Common myeloid progenitor, CD34-positive (primary cell): ENCODE measurements around the gene BMP4.

ENCODE experiments used
- CTCF ChIA-PET: fragments of 350-600 bp; sonication (Branson Sonifier 250); formaldehyde crosslinking; loops from one replicate; lab custom pipeline; 2021; ENCODE audit warnings: antibody characterized with exemption; lab: Charles Lee
- POLR2A ChIA-PET: fragments of 350-600 bp; sonication (Branson Sonifier 250); formaldehyde crosslinking; loops from one replicate; lab custom pipeline; 2021; ENCODE audit warnings: antibody characterized with exemption; lab: Charles Lee
- DNase-seq, 3 donors: peaks; one replicate each; pipeline versions ENCODE4 v3.0.0 to v3.0.0-alpha.2; 2013
- H3K27ac ChIP-seq, 2 experiments: 1 replicate in 1 of 2; 2 replicates in 1 of 2; pipeline ENCODE4 v1.7.0; 2013; ENCODE audit warnings: inconsistent platforms in 2 of 2, low read length in 2 of 2, mild to moderate bottlenecking in 2 of 2, low read depth in 1 of 2, moderate library complexity in 1 of 2; ENCODE audit not compliant: severe bottlenecking in 2 of 2, insufficient read depth in 1 of 2, poor library complexity in 1 of 2
- H3K27me3 ChIP-seq, 5 experiments: replicated peaks in 2 of 5; 1 replicate in 3 of 5; 2 replicates in 2 of 5; pipeline versions ENCODE4 v1.6.1 to v1.7.0; 2013; ENCODE audit warnings: low read length in 4 of 5, mild to moderate bottlenecking in 2 of 5, moderate library complexity in 2 of 5, inconsistent platforms in 1 of 5; ENCODE audit not compliant: insufficient read depth in 5 of 5, control insufficient read depth in 4 of 5
- H3K36me3 ChIP-seq, 4 experiments: 1 replicate in 2 of 4; 2 replicates in 2 of 4; pipeline versions ENCODE4 v1.6.1 to v1.7.0; 2013; ENCODE audit warnings: low read length in 3 of 4, control low read depth in 1 of 4, mild to moderate bottlenecking in 1 of 4; ENCODE audit not compliant: control insufficient read depth in 4 of 4, insufficient read depth in 4 of 4
- H3K4me1 ChIP-seq, 4 experiments: 1 replicate in 3 of 4; 2 replicates in 1 of 4; pipeline versions ENCODE4 v1.6.1 to v1.7.1; 2013; ENCODE audit warnings: low read length in 3 of 4, mild to moderate bottlenecking in 3 of 4, control low read depth in 1 of 4, inconsistent platforms in 1 of 4, moderate library complexity in 1 of 4; ENCODE audit not compliant: control insufficient read depth in 4 of 4, insufficient read depth in 4 of 4; ENCODE audit errors: control extremely low read depth in 1 of 4
- H3K4me3 ChIP-seq, 7 experiments: 1 replicate in 4 of 7; 2 replicates in 3 of 7; pipeline versions ENCODE4 v1.5.1 to v1.7.0; 2013; ENCODE audit warnings: mild to moderate bottlenecking in 7 of 7, low read length in 6 of 7, moderate library complexity in 6 of 7, inconsistent platforms in 2 of 7, low read depth in 2 of 7, control low read depth in 1 of 7; ENCODE audit not compliant: insufficient read depth in 4 of 7, control insufficient read depth in 1 of 7; ENCODE audit errors: extremely low read depth in 1 of 7
- H3K9me3 ChIP-seq, 5 experiments: 1 replicate in 4 of 5; 2 replicates in 1 of 5; pipeline versions ENCODE4 v1.6.1 to v1.7.1; 2013; ENCODE audit warnings: low read length in 4 of 5, mild to moderate bottlenecking in 2 of 5, inconsistent platforms in 1 of 5, low read depth in 1 of 5, moderate library complexity in 1 of 5; ENCODE audit not compliant: control insufficient read depth in 4 of 5, insufficient read depth in 2 of 5; ENCODE audit errors: control extremely low read depth in 1 of 5
- WGBS: methylation state at CpG from one replicate; pipeline ENCODE4 v1.1.5; 2013; ENCODE audit not compliant: insufficient coverage; 5-methylcytosine and 5-hydroxymethylcytosine counted together

The BMP4 gene

GRCh38 chr14:53967606-53968005 lies 11.0 kb upstream of the BMP4 start:
- Histone ChIP-seq H3K9me3 (no peaks in the 10 kb centered on the region), H3K27me3 (peaks cover 12 to 47% (median 23%) of the 10 kb centered on the region in 5 experiments), H3K27ac (no peak overlapping the region), H3K4me1 (peaks cover 0 to 10% (median 4%) of the 10 kb centered on the region in 4 experiments), H3K4me3 (no peak overlapping the region), H3K36me3 (no peaks in the 10 kb centered on the region)
- POLR2A ChIA-PET, result no interaction called here
- 73% methylated on average over 2 of the region's 2 CpGs for WGBS
- DNase-seq, result no peak
- CTCF ChIA-PET, result no interaction called here

- DNase-seq, result peak in 1 of 3 donors; percentile 21
- no peak overlapping the region for H3K27ac ChIP-seq
- 56% methylated on average over 4 of the region's 4 CpGs for WGBS
- H3K36me3 ChIP-seq, result no peaks in the 10 kb centered on the region
- POLR2A ChIA-PET, result no interaction called here
- CTCF ChIA-PET, result interaction anchor here (0.9 to 1.5 kb wide), 3 partner anchors 9 to 13 kb away, joined by 3 read pairs; no protein-coding TSS in a partner anchor
- H3K27me3 ChIP-seq, result peaks cover 19 to 73% (median 37%) of the 10 kb centered on the region in 5 experiments
- peaks cover 0 to 10% (median 4%) of the 10 kb centered on the region in 4 experiments for H3K4me1 ChIP-seq
- no peak overlapping the region for H3K4me3 ChIP-seq
- H3K9me3 ChIP-seq, result no peaks in the 10 kb centered on the region
These were observed 7.6 kb upstream of the BMP4 start for GRCh38 chr14:53964249-53964648.

- DNase-seq, result peak; percentile 42 to 73 (median 70)
- H3K27me3 ChIP-seq, result peaks cover 19 to 78% (median 42%) of the 10 kb centered on the region in 5 experiments
- 2% methylated on average over 46 of the region's 55 CpGs for WGBS
- H3K36me3 ChIP-seq, result no peaks in the 10 kb centered on the region
- peak overlapping the region in 4 of 7 experiments; percentile 8 to 44 (median 32) for H3K4me3 ChIP-seq
- H3K4me1 ChIP-seq, result peaks cover 0 to 10% (median 4%) of the 10 kb centered on the region in 4 experiments
- no peaks in the 10 kb centered on the region for H3K9me3 ChIP-seq
- POLR2A ChIA-PET, result no interaction called here
- H3K27ac ChIP-seq, result no peak overlapping the region
- CTCF ChIA-PET, result interaction anchor here (0.9 to 1.5 kb wide), 4 partner anchors 10 to 12 kb away, joined by 3 to 4 read pairs (median 3); no protein-coding TSS in a partner anchor
These were observed 6.9 kb upstream of the BMP4 start for GRCh38 chr14:53963320-53964227.

- no peak overlapping the region for H3K4me3 ChIP-seq
- peaks cover 0 to 10% (median 4%) of the 10 kb centered on the region in 4 experiments for H3K4me1 ChIP-seq
- ChIA-PET CTCF (interaction anchor here (1.0 to 1.5 kb wide), 2 partner anchors 10 to 12 kb away, joined by 3 to 4 read pairs; no protein-coding TSS in a partner anchor), POLR2A (no interaction called here)
- no peaks in the 10 kb centered on the region for H3K36me3 ChIP-seq
- no peaks in the 10 kb centered on the region for H3K9me3 ChIP-seq
- 54% methylated on average over 6 of the region's 6 CpGs for WGBS
- no peak overlapping the region for H3K27ac ChIP-seq
- no peak for DNase-seq
- peaks cover 22 to 83% (median 44%) of the 10 kb centered on the region in 5 experiments for H3K27me3 ChIP-seq
These were observed 6.3 kb upstream of the BMP4 start for GRCh38 chr14:53962953-53963319.

- H3K4me3 ChIP-seq, result no peak overlapping the region
- H3K4me1 ChIP-seq, result peaks cover 0 to 42% (median 27%) of the 10 kb centered on the region in 4 experiments
- CTCF ChIA-PET, result no interaction called here
- 100% methylated on average over 1 of the region's 2 CpGs for WGBS
- H3K9me3 ChIP-seq, result peaks cover 0 to 4% (median 0%) of the 10 kb centered on the region in 5 experiments
- no peak overlapping the region for H3K27ac ChIP-seq
- peaks cover 19 to 91% (median 48%) of the 10 kb centered on the region in 5 experiments for H3K27me3 ChIP-seq
- no peaks in the 10 kb centered on the region for H3K36me3 ChIP-seq
- DNase-seq, result no peak
- POLR2A ChIA-PET, result no interaction called here
These were observed 2.0 kb upstream of the BMP4 start for GRCh38 chr14:53958628-53959027.

GRCh38 chr14:53957739-53958138 lies 1.1 kb upstream of the BMP4 start:
- Histone ChIP-seq H3K36me3 (no peaks in the 10 kb centered on the region), H3K27me3 (peaks cover 19 to 90% (median 44%) of the 10 kb centered on the region in 5 experiments), H3K9me3 (peaks cover 0 to 4% (median 0%) of the 10 kb centered on the region in 5 experiments), H3K27ac (no peak overlapping the region), H3K4me1 (peaks cover 0 to 41% (median 31%) of the 10 kb centered on the region in 4 experiments), H3K4me3 (no peak overlapping the region)
- ChIA-PET CTCF (interaction anchor here (1.0 kb wide), 1 partner anchor 13 kb away, joined by 4 read pairs; no protein-coding TSS in a partner anchor), POLR2A (no interaction called here)
- no peak for DNase-seq
